Activated CD4-positive, alpha-beta T cell treated with anti-CD3 and anti-CD28 coated beads for 36 hours (primary cell): Measurements from ENCODE around the gene HRAS. TPM values are rescaled to one million over a fixed set of nuclear protein-coding genes. Genes with fewer than 3 reads are reported as not detected.

ENCODE experiments used
- ATAC-seq: fragments of 200-7000 bp; cut with Tn5 transposase; one replicate; pipeline ENCODE4 v1.10.0; 2021; ENCODE audit warnings: mild to moderate bottlenecking, moderate library complexity
- CTCF ChIA-PET: fragments of 350-600 bp; sonication (Branson Sonifier 250); formaldehyde crosslinking; loops from one replicate; lab custom pipeline; 2021; ENCODE audit warnings: antibody characterized with exemption; lab: Charles Lee
- POLR2A ChIA-PET: fragments of 350-600 bp; sonication (Branson Sonifier 250); formaldehyde crosslinking; loops from one replicate; lab custom pipeline; 2021; ENCODE audit warnings: antibody characterized with exemption, inconsistent platforms; lab: Charles Lee
- DNase-seq: peaks from one replicate; pipeline ENCODE4 v3.0.0-alpha.2; 2020
- H3K27ac Mint-ChIP-seq: one replicate; pipeline ENCODE4 v1.8.0; 2021; ENCODE audit warnings: mixed read lengths
- H3K27me3 Mint-ChIP-seq: one replicate; pipeline ENCODE4 v1.8.0; 2021; ENCODE audit warnings: mixed read lengths
- H3K36me3 Mint-ChIP-seq: one replicate; pipeline ENCODE4 v1.8.0; 2021; ENCODE audit warnings: low read depth, mixed read lengths
- H3K4me1 Mint-ChIP-seq: one replicate; pipeline ENCODE4 v1.8.0; 2021; ENCODE audit warnings: mixed read lengths
- H3K4me3 Mint-ChIP-seq: one replicate; pipeline ENCODE4 v1.8.0; 2021; ENCODE audit warnings: mild to moderate bottlenecking, moderate library complexity, mixed read lengths
- H3K9me3 Mint-ChIP-seq: one replicate; pipeline ENCODE4 v1.8.0; 2021; ENCODE audit warnings: low read depth, mixed read lengths
- intact Hi-C, 2 experiments: fragments of 100-400 bp; cut with DNase I in 1 of 2; cut with micrococcal nuclease in 1 of 2; formaldehyde crosslinking; loops; one replicate each; pipeline versions ENCODE4 v1.14.2 to v1.15.1; 2022 to 2024; cut with DNase I, micrococcal nuclease
- total RNA-seq, 2 experiments: library from RNA; stranded (reverse); gene quantifications; one replicate each; pipeline ENCODE4 v1.2.3, GENCODE V29; 2021

The HRAS gene
- total RNA-seq, 2 experiments from 2014 or later = 26.8 to 41.9 TPM

DNA sequence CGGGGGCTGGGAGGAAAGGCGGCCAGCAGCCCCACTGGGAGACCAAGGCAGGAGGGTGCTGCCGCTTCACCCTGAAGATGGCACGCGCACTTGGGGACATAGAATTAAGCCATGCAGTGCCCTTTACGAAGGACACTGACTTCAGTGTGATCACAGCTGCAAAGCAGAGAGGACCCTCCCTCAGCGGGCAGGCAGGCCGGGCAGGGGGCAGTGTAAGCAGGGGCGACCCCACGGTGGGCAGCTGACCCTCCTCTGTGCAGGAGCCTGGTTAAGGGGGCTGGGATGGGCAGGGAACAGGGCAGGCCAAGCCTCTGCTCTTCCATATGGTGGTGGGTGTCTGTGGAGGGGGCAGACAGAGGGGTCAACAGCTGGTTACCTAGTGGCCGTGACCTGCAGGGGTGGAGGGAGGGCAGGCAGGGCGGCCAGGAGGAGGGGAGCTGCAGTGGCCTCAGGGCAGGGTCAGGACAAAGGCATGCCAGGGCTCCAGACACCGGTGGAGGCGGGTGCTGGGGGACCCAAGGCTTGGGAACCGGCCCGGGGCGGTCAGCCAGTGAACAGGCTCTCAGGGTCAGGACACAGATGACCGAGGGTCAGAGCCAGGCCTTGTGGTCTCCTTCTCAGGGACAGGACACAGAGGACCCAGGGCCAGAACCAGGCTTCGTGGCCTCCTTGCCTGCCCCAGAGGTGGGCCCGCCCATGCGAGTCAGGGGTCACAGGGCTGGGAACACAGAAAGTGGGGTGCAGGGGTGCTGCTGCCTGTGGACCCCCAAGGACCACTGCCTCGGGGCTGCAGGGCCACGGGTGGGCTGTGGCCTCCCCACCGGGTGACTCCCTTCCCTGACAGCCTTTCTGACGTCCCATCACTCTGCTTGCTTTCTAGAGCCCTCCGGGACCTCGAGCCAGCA, 18.0 kb upstream of the HRAS start:
- Mint-ChIP-seq H3K36me3 (no peaks in the 10 kb centered on the region), H3K4me3 (no peak overlapping the region), H3K27me3 (peaks cover 2% of the 10 kb centered on the region), H3K9me3 (no peaks in the 10 kb centered on the region), H3K27ac (no peak overlapping the region), H3K4me1 (no peaks in the 10 kb centered on the region)
- ChIA-PET CTCF (no interaction called here), POLR2A (no interaction called here)
- intact Hi-C loops = no loop called here
- DNase-seq (no peak), ATAC-seq (no peak)

DNA sequence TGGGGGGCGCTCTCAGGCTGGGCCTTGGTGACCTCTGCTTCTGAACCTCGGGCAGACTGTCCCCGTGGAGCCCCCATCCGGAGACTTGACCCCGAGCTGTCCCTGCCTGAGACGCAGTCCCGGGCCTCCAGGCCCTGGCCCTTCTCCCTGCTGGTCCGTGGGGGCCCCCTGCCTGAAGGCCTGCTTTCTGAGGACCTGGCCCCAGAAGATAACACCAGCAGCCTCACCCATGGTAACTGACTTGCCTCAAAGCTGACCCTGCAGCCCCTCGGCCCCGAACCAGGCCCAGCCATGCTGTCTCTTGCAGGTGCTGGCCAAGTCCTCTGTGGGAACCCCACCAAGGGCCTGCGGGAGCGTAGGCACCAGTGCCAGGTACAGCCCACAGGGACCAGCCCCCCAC, 16.2 kb upstream of the HRAS start:
- no peaks in the 10 kb centered on the region for H3K36me3 Mint-ChIP-seq
- ChIA-PET POLR2A (no interaction called here), CTCF (no interaction called here)
- no peaks in the 10 kb centered on the region for H3K9me3 Mint-ChIP-seq
- H3K27me3 Mint-ChIP-seq = peaks cover 2% of the 10 kb centered on the region
- DNase-seq = no peak
- no peak overlapping the region for H3K27ac Mint-ChIP-seq
- intact Hi-C loops = no loop called here
- H3K4me1 Mint-ChIP-seq = no peaks in the 10 kb centered on the region
- H3K4me3 Mint-ChIP-seq = no peak overlapping the region
- no peak for ATAC-seq

DNA sequence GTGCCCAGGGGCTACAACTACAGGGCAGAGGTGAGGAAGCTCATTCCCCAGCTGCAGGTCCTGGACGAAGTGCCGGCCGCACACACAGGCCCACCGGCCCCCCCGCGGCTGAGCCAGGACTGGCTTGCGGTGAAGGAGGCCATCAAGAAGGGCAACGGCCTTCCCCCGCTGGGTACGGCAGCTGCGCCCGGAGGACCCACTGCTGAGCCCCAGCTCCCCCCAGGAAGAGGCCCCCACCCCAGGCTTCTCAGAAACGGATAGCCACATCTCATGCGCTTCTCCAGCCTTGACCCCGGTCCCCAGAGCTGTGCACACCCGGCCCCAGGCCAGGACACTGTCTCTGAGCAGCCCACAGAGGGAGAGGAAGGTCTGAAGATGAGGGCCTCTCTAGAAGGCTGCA, 15.8 kb upstream of the HRAS start:
- Mint-ChIP-seq H3K36me3 (no peaks in the 10 kb centered on the region), H3K4me1 (no peaks in the 10 kb centered on the region), H3K9me3 (no peaks in the 10 kb centered on the region), H3K27me3 (no peaks in the 10 kb centered on the region), H3K4me3 (no peak overlapping the region), H3K27ac (no peak overlapping the region)
- ChIA-PET CTCF (interaction anchor here (0.6 kb wide), 1 partner anchor 56 kb away, joined by 4 read pairs; no protein-coding TSS in a partner anchor), POLR2A (no interaction called here)
- intact Hi-C loops = no loop called here
- DNase-seq (no peak), ATAC-seq (no peak)

DNA sequence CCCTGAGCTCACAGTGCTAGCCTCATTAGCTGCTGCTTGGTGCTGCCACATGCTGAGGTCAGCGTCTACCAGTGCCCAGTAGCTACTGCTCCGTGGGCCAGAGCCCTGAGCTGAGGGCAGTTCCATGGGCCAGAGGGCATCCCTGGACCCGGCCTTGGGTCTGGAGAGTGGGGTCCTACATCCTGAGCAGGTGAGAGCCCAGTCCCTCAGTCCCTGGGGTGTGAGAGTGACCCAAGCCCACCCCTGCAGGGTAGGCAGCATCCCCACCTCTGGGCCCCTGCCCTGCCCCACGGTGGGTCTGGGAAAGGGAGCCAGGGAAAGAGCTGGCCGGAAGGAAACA, 15.3 kb upstream of the HRAS start:
- no peak overlapping the region for H3K27ac Mint-ChIP-seq
- H3K4me1 Mint-ChIP-seq = no peaks in the 10 kb centered on the region
- no peaks in the 10 kb centered on the region for H3K36me3 Mint-ChIP-seq
- CTCF ChIA-PET = interaction anchor here (0.6 kb wide), 1 partner anchor 57 kb away, joined by 4 read pairs; no protein-coding TSS in a partner anchor
- H3K4me3 Mint-ChIP-seq = no peak overlapping the region
- no peaks in the 10 kb centered on the region for H3K9me3 Mint-ChIP-seq
- ATAC-seq (no peak), DNase-seq (no peak)
- POLR2A ChIA-PET = no interaction called here
- H3K27me3 Mint-ChIP-seq = no peaks in the 10 kb centered on the region
- intact Hi-C loops = no loop called here

DNA sequence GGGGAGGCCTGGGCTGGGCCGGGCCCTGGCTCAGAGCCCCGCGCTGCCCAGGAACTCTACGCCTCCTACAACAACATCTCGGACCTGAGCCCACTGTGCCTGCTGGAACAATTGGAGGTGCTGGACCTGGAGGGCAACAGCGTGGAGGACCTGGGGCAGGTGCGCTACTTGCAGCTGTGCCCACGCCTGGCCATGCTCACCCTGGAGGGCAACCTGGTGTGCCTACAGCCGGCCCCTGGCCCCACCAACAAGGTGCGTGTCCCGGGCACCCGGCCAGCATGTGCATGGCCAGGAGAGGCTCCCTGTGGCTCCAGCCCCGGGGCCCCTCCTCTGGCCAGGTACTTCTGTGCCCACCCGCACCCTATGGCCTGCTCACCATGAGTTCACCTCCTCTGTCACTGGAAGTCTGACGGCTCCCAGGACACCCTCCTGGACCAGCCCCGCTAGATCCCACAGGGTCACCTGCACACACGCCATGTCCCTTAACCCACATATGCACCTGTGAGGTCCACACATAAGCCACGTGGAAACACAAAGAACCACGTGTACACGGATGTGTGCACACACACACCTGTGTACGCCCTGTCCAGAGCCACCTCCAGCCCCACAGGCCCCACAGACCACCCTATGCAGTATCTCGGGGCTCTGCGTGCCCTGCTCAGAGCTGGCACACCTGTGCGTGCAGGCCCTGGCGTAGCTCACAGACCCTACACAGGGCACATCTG, 14.8 kb upstream of the HRAS start:
- H3K4me1 Mint-ChIP-seq = no peaks in the 10 kb centered on the region

DNA sequence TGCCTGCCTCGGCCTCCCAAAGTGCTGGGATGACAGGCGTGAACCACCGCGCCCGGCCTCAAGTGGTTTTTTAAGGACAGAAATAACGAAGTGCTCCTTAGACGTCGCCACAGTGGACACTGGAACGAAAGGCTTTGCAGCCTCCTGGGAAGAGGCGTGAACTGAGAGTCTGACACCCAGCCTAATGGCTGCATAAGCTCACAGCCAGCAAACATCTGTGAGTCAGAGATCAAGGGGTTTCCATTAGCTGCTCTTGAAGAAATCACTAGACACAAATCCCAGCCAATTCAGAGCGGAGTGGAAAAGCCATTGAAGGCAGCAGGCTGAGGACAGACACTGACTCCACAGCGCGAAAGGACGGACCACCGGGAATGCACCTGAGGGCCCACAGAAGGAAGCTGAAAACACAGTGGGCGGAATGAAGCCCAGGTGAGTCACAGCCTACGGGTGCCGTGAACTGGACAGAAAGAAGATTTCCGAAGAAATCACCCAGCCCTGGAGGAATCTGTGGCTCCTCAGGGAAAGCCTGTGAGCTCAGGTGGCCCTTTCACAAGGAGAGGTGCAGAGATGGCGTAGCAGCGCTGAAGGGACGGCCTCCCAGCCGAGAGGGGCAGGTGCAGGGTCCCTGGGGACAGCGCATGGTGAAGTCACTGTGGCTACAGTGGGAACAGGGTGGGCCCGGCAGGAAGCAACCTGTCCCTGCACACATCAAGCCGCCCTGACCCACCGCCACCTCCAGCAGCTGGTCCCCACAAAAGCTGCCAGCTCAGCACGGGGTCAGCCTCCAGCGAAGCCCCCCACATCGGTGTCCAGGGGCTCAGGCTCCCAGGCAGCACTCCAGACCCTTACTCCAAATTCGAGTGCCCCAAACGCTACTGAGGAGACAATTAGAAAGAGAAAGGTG, 13.6 kb upstream of the HRAS start:
- POLR2A ChIA-PET = no interaction called here
- Mint-ChIP-seq H3K36me3 (no peaks in the 10 kb centered on the region), H3K27ac (no peak overlapping the region)

More for the DNA sequence above, 14.8 kb upstream of the HRAS start:
- H3K27ac Mint-ChIP-seq = no peak overlapping the region
- no peak overlapping the region for H3K4me3 Mint-ChIP-seq
- H3K36me3 Mint-ChIP-seq = no peaks in the 10 kb centered on the region
- POLR2A ChIA-PET = no interaction called here
- no peaks in the 10 kb centered on the region for H3K9me3 Mint-ChIP-seq
- CTCF ChIA-PET = interaction anchor here (0.6 kb wide), 1 partner anchor 57 kb away, joined by 4 read pairs; no protein-coding TSS in a partner anchor
- DNase-seq (no peak), ATAC-seq (no peak)
- intact Hi-C loops = no loop called here
- H3K27me3 Mint-ChIP-seq = no peaks in the 10 kb centered on the region

DNA sequence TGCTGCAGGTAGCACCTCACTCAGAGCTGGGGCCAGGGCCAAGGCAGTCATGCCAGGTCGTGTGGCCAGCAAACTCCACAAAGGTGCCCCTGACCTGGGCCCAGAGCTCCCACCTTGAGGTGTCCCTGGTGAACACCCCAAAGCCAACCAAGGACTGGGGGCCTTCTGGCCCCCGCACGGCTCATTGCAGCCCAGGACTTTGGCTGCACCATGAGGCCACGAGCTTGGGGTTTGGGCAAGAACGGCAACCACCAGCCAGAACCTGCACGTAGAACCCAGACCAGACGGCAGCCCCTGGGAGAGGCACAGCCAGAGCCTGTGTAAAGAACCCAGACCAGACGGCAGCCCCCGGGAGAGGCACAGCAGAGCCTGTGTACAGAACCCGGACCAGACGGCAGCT, 9.8 kb upstream of the HRAS start:
- H3K27ac Mint-ChIP-seq = no peak overlapping the region

More for the DNA sequence above, 13.6 kb upstream of the HRAS start:
- ATAC-seq (no peak), DNase-seq (no peak)
- Mint-ChIP-seq H3K27me3 (no peaks in the 10 kb centered on the region), H3K4me3 (no peak overlapping the region), H3K4me1 (no peaks in the 10 kb centered on the region), H3K9me3 (no peaks in the 10 kb centered on the region)
- CTCF ChIA-PET = interaction anchor here (0.7 kb wide), 1 partner anchor 13 kb away, joined by 4 read pairs; no protein-coding TSS in a partner anchor
- intact Hi-C loops = no loop called here

DNA sequence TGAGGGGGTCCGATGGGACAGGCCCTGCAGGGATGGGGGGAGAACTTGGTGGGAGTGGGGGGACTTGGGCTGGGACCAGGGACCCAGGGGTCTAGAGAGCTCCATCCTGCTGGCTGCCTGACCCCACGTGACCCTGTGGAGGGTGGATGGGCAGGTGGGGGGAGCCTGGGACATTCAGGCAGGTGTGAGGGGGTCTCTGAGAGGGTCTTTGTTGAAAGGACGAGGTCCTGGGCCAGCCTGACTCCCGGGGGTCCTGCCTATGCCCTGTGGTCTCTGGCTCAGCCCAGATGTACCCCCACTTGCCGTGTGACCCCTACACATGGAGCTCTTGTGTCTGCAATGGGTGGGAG, 9.4 kb upstream of the HRAS start:
- H3K36me3 Mint-ChIP-seq = no peaks in the 10 kb centered on the region
- no peaks in the 10 kb centered on the region for H3K27me3 Mint-ChIP-seq
- H3K27ac Mint-ChIP-seq = no peak overlapping the region
- H3K4me1 Mint-ChIP-seq = no peaks in the 10 kb centered on the region
- POLR2A ChIA-PET = no interaction called here
- no peaks in the 10 kb centered on the region for H3K9me3 Mint-ChIP-seq
- CTCF ChIA-PET = no interaction called here
- no peak overlapping the region for H3K4me3 Mint-ChIP-seq
- DNase-seq (no peak), ATAC-seq (no peak)
- intact Hi-C loops = no loop called here

More for the DNA sequence above, 9.8 kb upstream of the HRAS start:
- Mint-ChIP-seq H3K27me3 (no peaks in the 10 kb centered on the region), H3K4me3 (no peak overlapping the region), H3K4me1 (no peaks in the 10 kb centered on the region), H3K9me3 (no peaks in the 10 kb centered on the region), H3K36me3 (no peaks in the 10 kb centered on the region)
- DNase-seq (no peak), ATAC-seq (no peak)
- intact Hi-C loops = no loop called here
- POLR2A ChIA-PET = no interaction called here
- CTCF ChIA-PET = interaction anchor here (0.7 to 1.4 kb wide), 2 partner anchors 8 to 9 kb away, joined by 4 to 5 read pairs; partner anchors contain the start of gene LRRC56

DNA sequence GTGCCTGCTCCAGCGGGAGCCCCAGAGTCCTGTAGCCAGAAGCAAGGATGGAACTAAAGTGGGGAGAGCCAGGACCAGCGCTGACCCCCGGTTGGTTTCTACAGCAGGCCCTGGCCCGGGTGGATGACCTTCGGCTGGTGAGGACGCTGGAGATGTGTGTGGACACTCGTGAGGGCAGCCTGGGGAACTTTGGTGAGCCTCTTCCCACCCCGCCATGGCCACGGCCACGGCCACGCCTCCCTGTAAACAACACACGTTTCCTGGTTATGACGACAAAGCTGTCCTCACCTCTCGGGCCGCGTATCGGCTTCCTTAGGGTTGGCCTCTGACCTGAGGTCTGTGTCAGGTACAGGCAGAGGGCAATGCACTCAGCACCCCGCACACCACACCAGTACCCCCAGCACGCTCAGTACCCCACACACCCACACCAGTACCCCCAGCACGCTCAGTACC, 6.1 kb upstream of the HRAS start:
- Mint-ChIP-seq H3K27me3 (no peaks in the 10 kb centered on the region), H3K4me1 (peaks cover 9% of the 10 kb centered on the region), H3K9me3 (no peaks in the 10 kb centered on the region), H3K36me3 (no peaks in the 10 kb centered on the region), H3K27ac (no peak overlapping the region), H3K4me3 (no peak overlapping the region)
- intact Hi-C loops = no loop called here
- DNase-seq = no peak
- ChIA-PET CTCF (interaction anchor here (1.1 kb wide), 1 partner anchor 170 kb away, joined by 3 read pairs; no protein-coding TSS in a partner anchor), POLR2A (no interaction called here)
- ATAC-seq = no peak

DNA sequence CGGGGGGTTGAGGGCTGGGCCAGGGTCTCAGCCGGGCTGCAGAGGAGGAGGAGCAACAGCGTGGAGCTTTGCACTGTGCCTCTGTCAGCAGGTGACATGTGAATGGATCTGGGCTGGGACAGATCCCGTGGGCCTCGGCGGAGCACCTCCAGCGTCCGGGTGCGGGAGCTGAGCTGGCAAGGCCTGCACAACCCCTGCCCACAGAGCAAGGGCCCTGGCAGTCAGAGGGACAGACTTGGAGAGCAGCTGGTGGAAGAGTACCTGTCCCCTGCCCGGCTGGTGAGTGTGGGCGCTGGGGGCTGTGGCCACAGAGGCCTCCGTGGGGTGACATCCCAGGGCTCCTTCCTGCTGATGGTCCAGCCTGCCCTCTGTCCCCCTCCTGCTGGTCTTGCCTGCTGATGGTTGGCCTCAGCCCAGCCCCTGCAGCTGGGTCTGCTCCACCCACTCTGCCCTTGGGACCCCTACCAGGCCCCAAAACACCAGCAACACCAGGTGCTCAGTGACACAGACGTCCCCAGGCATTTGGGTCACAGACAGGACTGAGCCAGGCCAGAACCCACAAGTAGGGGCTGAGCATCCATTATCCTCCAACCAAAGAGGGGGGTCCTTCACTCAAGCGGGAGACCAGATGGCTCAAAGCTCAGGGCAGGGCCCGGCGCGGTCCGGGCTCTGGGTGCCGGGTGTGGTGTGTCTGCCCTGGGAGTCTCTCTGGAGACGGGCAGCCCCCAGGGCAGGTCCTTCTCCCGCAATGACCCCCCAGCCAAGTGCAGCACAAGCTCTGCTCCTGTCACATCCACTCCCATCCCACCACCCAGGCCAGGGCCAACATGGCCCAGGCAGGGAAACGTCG, 5.4 kb upstream of the HRAS start:
- Mint-ChIP-seq H3K4me3 (no peak overlapping the region), H3K4me1 (peaks cover 13% of the 10 kb centered on the region), H3K36me3 (no peaks in the 10 kb centered on the region), H3K9me3 (no peaks in the 10 kb centered on the region), H3K27ac (no peak overlapping the region), H3K27me3 (no peaks in the 10 kb centered on the region)
- ATAC-seq (no peak), DNase-seq (no peak)
- POLR2A ChIA-PET = no interaction called here
- CTCF ChIA-PET = interaction anchor here (1.1 kb wide), 1 partner anchor 169 kb away, joined by 3 read pairs; no protein-coding TSS in a partner anchor
- intact Hi-C loops = no loop called here
